Lower lobe of right lung (tissue), 2 donors: ENCODE measurements around the gene STAT5A. TPM values are rescaled to one million over a fixed set of nuclear protein-coding genes. Genes with fewer than 3 reads are reported as not detected.

Source experiments
- ATAC-seq, 2 donors: fragments of 200-7000 bp; cut with Tn5 transposase; one replicate each; pipeline ENCODE4 v1.9.1; 2020 to 2022; ENCODE audit warnings: mild to moderate bottlenecking in 2 of 2, moderate library complexity in 2 of 2
- DNase-seq: peaks from one replicate; pipeline ENCODE4 v3.0.0-alpha.2; 2020
- H3K27ac ChIP-seq: fragments of 200-600 bp; one replicate; pipeline ENCODE4 v1.8.0; 2022
- H3K27me3 ChIP-seq: fragments of 200-600 bp; one replicate; pipeline ENCODE4 v1.8.0; 2022; ENCODE audit warnings: low read depth
- H3K36me3 ChIP-seq: fragments of 200-600 bp; one replicate; pipeline ENCODE4 v1.8.0; 2022; ENCODE audit warnings: mild to moderate bottlenecking
- H3K4me1 ChIP-seq: fragments of 200-600 bp; one replicate; pipeline ENCODE4 v1.8.0; 2022
- H3K4me3 ChIP-seq: fragments of 200-600 bp; one replicate; pipeline ENCODE4 v1.8.0; 2022; ENCODE audit warnings: mild to moderate bottlenecking
- H3K9me3 ChIP-seq: fragments of 200-600 bp; one replicate; pipeline ENCODE4 v1.8.0; 2022
- CTCF ChIP-seq: fragments of 200-600 bp; IDR thresholded peaks from one replicate; pipeline ENCODE4 v1.8.0; 2022; ENCODE audit warnings: antibody characterized with exemption, mild to moderate bottlenecking
- intact Hi-C: fragments of 100-400 bp; cut with DNase I; formaldehyde crosslinking; loops from one replicate; pipeline ENCODE4 v1.11.0; 2022
- total RNA-seq: library from RNA; stranded (reverse); fragmentation: NEBNext Ultra II Directional; extraction: Animal tissue kit (Norgen Biotek cat#: 25700); gene quantifications from one replicate; pipeline ENCODE4 v1.2.1, GENCODE V29; 2021
- donor health status: DM: no; HTN: yes; CAD: no; lungs with severe emphysema.

STAT5A gene
- total RNA-seq, 1 donor from 2014 or later, result 53.3 TPM

- no peak overlapping the region for H3K27ac ChIP-seq
- H3K4me1 ChIP-seq, result peaks cover 20% of the 10 kb centered on the region
- H3K36me3 ChIP-seq, result peaks cover 88% of the 10 kb centered on the region
- intact Hi-C loops, result no loop called here
- ATAC-seq (no peak), DNase-seq (no peak)
- no peak for TF ChIP-seq CTCF
- no peaks in the 10 kb centered on the region for H3K9me3 ChIP-seq
- H3K27me3 ChIP-seq, result no peaks in the 10 kb centered on the region
- no peak overlapping the region for H3K4me3 ChIP-seq
Measured at GRCh38 chr17:42307362-42307927, 19.1 kb downstream of the STAT5A start.

DNA sequence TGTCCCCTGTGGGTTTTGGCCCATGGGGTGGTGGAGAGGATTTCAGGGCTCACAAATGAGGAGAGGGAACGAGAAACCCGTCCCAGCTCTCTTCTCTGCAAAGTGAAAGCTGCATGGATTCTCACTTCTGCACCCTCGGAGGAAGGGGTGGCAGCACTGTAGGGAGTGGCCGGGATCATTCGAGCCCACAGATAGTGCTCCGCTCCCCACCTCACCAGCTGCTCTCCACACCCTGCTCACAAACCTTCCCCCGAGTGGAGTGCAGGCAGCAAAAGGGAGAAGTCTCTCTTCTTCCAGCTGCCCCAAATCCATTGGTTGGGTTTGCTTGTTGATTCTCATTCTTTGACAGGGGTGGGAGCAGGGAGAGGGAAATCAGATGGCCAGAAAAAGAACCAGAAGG lies 20.1 kb downstream of the STAT5A start:
- Histone ChIP-seq H3K4me1 (peaks cover 23% of the 10 kb centered on the region), H3K4me3 (no peak overlapping the region), H3K9me3 (no peaks in the 10 kb centered on the region), H3K36me3 (peaks cover 84% of the 10 kb centered on the region), H3K27me3 (no peaks in the 10 kb centered on the region), H3K27ac (no peak overlapping the region)
- intact Hi-C loops, result no loop called here
- TF ChIP-seq CTCF, result no peak
- DNase-seq (no peak), ATAC-seq (no peak)

DNA sequence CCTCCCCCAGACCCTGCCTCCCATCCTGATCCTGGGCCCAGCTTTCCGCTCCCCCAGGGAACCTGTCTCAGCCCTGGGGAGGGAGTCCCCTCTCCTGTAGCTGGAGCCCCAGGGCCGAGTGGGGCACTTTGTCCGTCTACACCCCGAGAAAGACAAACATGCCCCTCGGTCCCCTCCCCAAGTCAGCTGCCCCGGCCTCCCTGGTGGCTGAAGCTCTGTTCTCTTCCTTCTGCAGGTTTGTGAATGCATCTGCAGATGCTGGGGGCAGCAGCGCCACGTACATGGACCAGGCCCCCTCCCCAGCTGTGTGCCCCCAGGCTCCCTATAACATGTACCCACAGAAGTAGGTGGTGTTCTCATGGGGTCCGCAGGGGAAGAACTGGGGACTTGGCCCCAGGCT lies 20.8 kb downstream of the STAT5A start:
- H3K4me1 ChIP-seq, result peaks cover 27% of the 10 kb centered on the region
- no peaks in the 10 kb centered on the region for H3K27me3 ChIP-seq
- peaks cover 84% of the 10 kb centered on the region for H3K36me3 ChIP-seq
- DNase-seq, result no peak
- no peak overlapping the region for H3K4me3 ChIP-seq
- intact Hi-C loops, result no loop called here
- no peak for ATAC-seq
- TF ChIP-seq CTCF, result no peak
- H3K9me3 ChIP-seq, result no peaks in the 10 kb centered on the region
- H3K27ac ChIP-seq, result no peak overlapping the region

DNA sequence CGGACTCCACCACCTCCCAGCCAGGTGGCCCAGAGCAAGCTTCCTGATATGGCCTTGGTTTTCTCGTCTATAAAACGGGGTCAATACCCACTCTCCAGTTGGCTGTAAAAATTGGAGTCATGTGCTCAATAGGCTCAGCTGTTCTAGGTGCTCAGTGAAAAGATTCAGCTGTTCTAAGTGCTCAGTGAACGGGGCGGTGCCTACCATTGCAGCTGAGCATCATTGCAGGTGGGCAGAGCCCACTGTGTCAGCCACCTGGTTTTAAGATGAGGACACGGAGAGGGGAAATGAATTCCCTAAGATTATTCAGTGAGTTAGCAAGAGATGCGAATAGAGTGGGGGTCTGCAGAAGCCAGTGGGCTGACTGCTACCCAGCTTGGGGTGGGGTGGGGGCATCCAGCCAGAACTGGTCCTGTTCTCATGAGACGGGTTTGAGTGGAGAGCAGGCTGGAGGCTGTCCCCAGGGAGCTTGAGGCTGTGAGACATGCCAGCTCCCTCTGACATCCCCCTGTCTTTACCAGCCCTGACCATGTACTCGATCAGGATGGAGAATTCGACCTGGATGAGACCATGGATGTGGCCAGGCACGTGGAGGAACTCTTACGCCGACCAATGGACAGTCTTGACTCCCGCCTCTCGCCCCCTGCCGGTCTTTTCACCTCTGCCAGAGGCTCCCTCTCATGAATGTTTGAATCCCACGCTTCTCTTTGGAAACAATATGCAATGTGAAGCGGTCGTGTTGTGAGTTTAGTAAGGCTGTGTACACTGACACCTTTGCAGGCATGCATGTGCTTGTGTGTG lies 21.9 kb downstream of the STAT5A start:
- Histone ChIP-seq H3K4me3 (no peak overlapping the region), H3K27ac (peak overlapping the region; percentile 71), H3K9me3 (no peaks in the 10 kb centered on the region), H3K36me3 (peaks cover 86% of the 10 kb centered on the region), H3K4me1 (peaks cover 37% of the 10 kb centered on the region), H3K27me3 (no peaks in the 10 kb centered on the region)
- DNase-seq (no peak), ATAC-seq (no peak)
- intact Hi-C loops, result loop anchor here (10.0 kb wide), 1 partner anchor 205 kb away; no protein-coding TSS in a partner anchor
- TF ChIP-seq CTCF, result no peak

GRCh38 chr17:42310787-42311215 lies 22.5 kb downstream of the STAT5A start:
- DNase-seq, result no peak
- no peak overlapping the region for H3K4me3 ChIP-seq
- intact Hi-C loops, result loop anchor here (10.0 kb wide), 1 partner anchor 204 kb away; no protein-coding TSS in a partner anchor
- H3K36me3 ChIP-seq, result peaks cover 87% of the 10 kb centered on the region
- H3K4me1 ChIP-seq, result peaks cover 43% of the 10 kb centered on the region
- H3K27me3 ChIP-seq, result no peaks in the 10 kb centered on the region
- H3K27ac ChIP-seq, result peak overlapping the region; percentile 71
- TF ChIP-seq CTCF, result no peak
- peak in 1 of 2 donors; percentile 0 for ATAC-seq
- no peaks in the 10 kb centered on the region for H3K9me3 ChIP-seq
